DOHH2 (cell line): ENCODE results near the gene IL13RA2.

Experiments
- H3F3A ChIP-seq: fragments of 200-600 bp; sonication (generic), shearing (Covaris generic); 2 replicates; pipeline ENCODE4 v1.6.0; 2016; ENCODE audit warnings: antibody characterized with exemption, mild to moderate bottlenecking; ENCODE audit not compliant: control insufficient read depth, insufficient read depth
- H3K27ac ChIP-seq: fragments of 200-600 bp; sonication (generic); 2 replicates; pipeline ENCODE4 v1.5.1; 2014; ENCODE audit warnings: low read depth, mild to moderate bottlenecking, low read length, moderate library complexity
- H3K27me3 ChIP-seq: fragments of 200-600 bp; sonication (generic); 2 replicates; pipeline ENCODE4 v1.6.1; 2014; ENCODE audit warnings: mild to moderate bottlenecking, low read length, mixed read lengths; ENCODE audit not compliant: control insufficient read depth
- H3K36me3 ChIP-seq: fragments of 200-600 bp; sonication (generic); 2 replicates; pipeline ENCODE4 v1.6.1; 2014; ENCODE audit warnings: mild to moderate bottlenecking, low read length, moderate library complexity, mixed read lengths; ENCODE audit not compliant: control insufficient read depth
- H3K4me1 ChIP-seq: fragments of 200-600 bp; sonication (generic); 2 replicates; pipeline ENCODE4 v1.6.1; 2014; ENCODE audit warnings: mild to moderate bottlenecking, low read length, mixed read lengths; ENCODE audit not compliant: control insufficient read depth
- H3K4me2 ChIP-seq: fragments of 200-600 bp; sonication (generic); 2 replicates; pipeline ENCODE4 v1.6.0; 2014; ENCODE audit warnings: mild to moderate bottlenecking, low read length, moderate library complexity
- H3K4me3 ChIP-seq: fragments of 200-600 bp; sonication (generic); 2 replicates; pipeline ENCODE4 v1.5.1; 2014; ENCODE audit warnings: mild to moderate bottlenecking, low read length, mixed read lengths
- H3K79me2 ChIP-seq: fragments of 200-600 bp; sonication (generic); 2 replicates; pipeline ENCODE4 v1.6.1; 2014; ENCODE audit warnings: mild to moderate bottlenecking, low read length, mixed read lengths; ENCODE audit not compliant: control insufficient read depth
- H3K9me2 ChIP-seq: fragments of 200-600 bp; sonication (generic); replicated peaks from 2 replicates; pipeline ENCODE4 v1.6.1; 2014; ENCODE audit warnings: mild to moderate bottlenecking, low read length, mixed read lengths; ENCODE audit not compliant: control insufficient read depth
- H3K9me3 ChIP-seq: fragments of 200-600 bp; sonication (generic); 2 replicates; pipeline ENCODE4 v1.6.1; 2014; ENCODE audit warnings: antibody characterized with exemption, low read length, mixed read lengths; ENCODE audit not compliant: control insufficient read depth, insufficient read depth
- H4K20me1 ChIP-seq: fragments of 200-600 bp; sonication (generic); 2 replicates; pipeline ENCODE4 v1.6.0; 2014; ENCODE audit warnings: low read depth, mild to moderate bottlenecking, antibody characterized with exemption, low read length, moderate library complexity; ENCODE audit not compliant: control insufficient read depth, insufficient read depth
- CTCF ChIP-seq: fragments of 200-600 bp; sonication (generic); IDR thresholded peaks from one replicate; pipeline ENCODE4 v1.5.1; 2014; ENCODE audit warnings: antibody characterized with exemption, mild to moderate bottlenecking, low read depth, low read length; ENCODE audit not compliant: poor library complexity, severe bottlenecking
- EZH2phosphoT487 ChIP-seq: fragments of 200-600 bp; sonication (generic); IDR thresholded peaks from 2 replicates; pipeline ENCODE4 v1.6.1; 2017; ENCODE audit warnings: borderline replicate concordance, mild to moderate bottlenecking, antibody characterized with exemption, low read length, moderate library complexity, mixed read lengths

Gene IL13RA2

GRCh38 chrX:115017455-115017854 lies at the start of gene IL13RA2:
TSS of gene IL13RA2 (minus strand) at chrX:115017616. CDS start at chrX:115017269, 347 bp downstream.
- no peaks in the 10 kb centered on the region for H3K9me3 ChIP-seq
- H3K4me2 ChIP-seq = no peak within 1 kb of the TSS
- TF ChIP-seq CTCF (no peak), EZH2phosphoT487 (no peak)
- H3F3A ChIP-seq = no peaks in the 10 kb centered on the region
- H3K4me1 ChIP-seq = no peaks in the 10 kb centered on the region
- no peaks in the 10 kb centered on the region for H3K36me3 ChIP-seq
- H3K79me2 ChIP-seq = no peaks in the 10 kb centered on the region
- no peaks in the 10 kb centered on the region for H3K9me2 ChIP-seq
- no peak within 1 kb of the TSS for H3K27ac ChIP-seq
- H3K4me3 ChIP-seq = no peak within 1 kb of the TSS
- H4K20me1 ChIP-seq = no peaks in the 10 kb centered on the region
- no peaks in the 10 kb centered on the region for H3K27me3 ChIP-seq

GRCh38 chrX:115065304-115065703 lies 47.9 kb upstream of the IL13RA2 start:
- no peaks in the 10 kb centered on the region for H3K4me1 ChIP-seq
- no peak overlapping the region for H3K27ac ChIP-seq
- H3K9me3 ChIP-seq = no peaks in the 10 kb centered on the region
- TF ChIP-seq CTCF (no peak), EZH2phosphoT487 (no peak)
- H3K27me3 ChIP-seq = no peaks in the 10 kb centered on the region
- H3F3A ChIP-seq = no peaks in the 10 kb centered on the region
- no peak overlapping the region for H3K4me2 ChIP-seq
- H4K20me1 ChIP-seq = no peaks in the 10 kb centered on the region
- H3K79me2 ChIP-seq = no peaks in the 10 kb centered on the region
- H3K9me2 ChIP-seq = no peaks in the 10 kb centered on the region
- H3K4me3 ChIP-seq = no peak overlapping the region
- no peaks in the 10 kb centered on the region for H3K36me3 ChIP-seq

- Histone ChIP-seq H3K36me3 (no peaks in the 10 kb centered on the region), H3F3A (no peaks in the 10 kb centered on the region), H3K9me2 (no peaks in the 10 kb centered on the region), H4K20me1 (no peaks in the 10 kb centered on the region), H3K79me2 (no peaks in the 10 kb centered on the region), H3K27me3 (no peaks in the 10 kb centered on the region), H3K9me3 (no peaks in the 10 kb centered on the region), H3K27ac (no peak overlapping the region), H3K4me2 (no peak overlapping the region), H3K4me3 (no peak overlapping the region), H3K4me1 (no peaks in the 10 kb centered on the region)
- TF ChIP-seq CTCF (no peak), EZH2phosphoT487 (no peak)
Measured at GRCh38 chrX:115060013-115060412, 42.6 kb upstream of the IL13RA2 start.

- no peaks in the 10 kb centered on the region for H3K27me3 ChIP-seq
- H3K4me2 ChIP-seq = no peak overlapping the region
Measured at GRCh38 chrX:115058276-115058675, 40.9 kb upstream of the IL13RA2 start.

More at GRCh38 chrX:115058276-115058675, 40.9 kb upstream of the IL13RA2 start:
- no peak overlapping the region for H3K27ac ChIP-seq
- no peaks in the 10 kb centered on the region for H3K36me3 ChIP-seq
- H3K79me2 ChIP-seq = no peaks in the 10 kb centered on the region
- no peaks in the 10 kb centered on the region for H3K9me3 ChIP-seq
- TF ChIP-seq CTCF = no peak
- no peak for TF ChIP-seq EZH2phosphoT487
- H3K4me3 ChIP-seq = no peak overlapping the region
- H3F3A ChIP-seq = no peaks in the 10 kb centered on the region
- no peaks in the 10 kb centered on the region for H3K4me1 ChIP-seq
- no peaks in the 10 kb centered on the region for H3K9me2 ChIP-seq
- no peaks in the 10 kb centered on the region for H4K20me1 ChIP-seq
